Endodermal cell (in vitro differentiated cells): ENCODE measurements around the gene FHOD1. TPM values are rescaled to one million over a fixed set of nuclear protein-coding genes. Genes with fewer than 3 reads are reported as not detected.

Source experiments
- DNase-seq: peaks from one replicate; pipeline ENCODE4 v3.0.0-alpha.2; 2017
- H3K27ac ChIP-seq: 2 replicates; pipeline ENCODE4 v1.5.1; 2013; ENCODE audit warnings: mild to moderate bottlenecking, low read depth, low read length, moderate library complexity
- H3K27me3 ChIP-seq: 2 replicates; pipeline ENCODE4 v1.6.1; 2013; ENCODE audit warnings: mild to moderate bottlenecking, low read length, moderate library complexity; ENCODE audit not compliant: insufficient read depth, control insufficient read depth, poor library complexity, severe bottlenecking
- H3K36me3 ChIP-seq: 2 replicates; pipeline ENCODE4 v1.7.0; 2013; ENCODE audit warnings: mild to moderate bottlenecking, low read length, moderate library complexity; ENCODE audit not compliant: control insufficient read depth, insufficient read depth
- H3K4me1 ChIP-seq: one replicate; pipeline ENCODE4 v1.7.0; 2013; ENCODE audit warnings: low read length; ENCODE audit not compliant: control insufficient read depth, insufficient read depth
- H3K4me3 ChIP-seq: 2 replicates; pipeline ENCODE4 v1.5.1; 2013; ENCODE audit warnings: mild to moderate bottlenecking, low read length, moderate library complexity
- H3K9ac ChIP-seq: 2 replicates; pipeline ENCODE4 v1.6.1; 2013; ENCODE audit warnings: mild to moderate bottlenecking, low read length, moderate library complexity; ENCODE audit not compliant: poor library complexity, severe bottlenecking; ENCODE audit errors: extremely low read depth
- H3K9me3 ChIP-seq: 2 replicates; pipeline ENCODE4 v1.6.1; 2013; ENCODE audit warnings: mild to moderate bottlenecking, low read length, moderate library complexity; ENCODE audit not compliant: control insufficient read depth
- H3K27ac Mint-ChIP-seq: 2 replicates; pipeline ENCODE4 v1.8.0; 2020; ENCODE audit warnings: mixed read lengths
- H3K27me3 Mint-ChIP-seq: 2 replicates; pipeline ENCODE4 v1.8.0; 2021; ENCODE audit warnings: mild to moderate bottlenecking, mixed read lengths; ENCODE audit not compliant: insufficient read depth
- H3K36me3 Mint-ChIP-seq: 2 replicates; pipeline ENCODE4 v1.8.0; 2020; ENCODE audit warnings: low read depth, mixed read lengths
- H3K4me1 Mint-ChIP-seq: 2 replicates; pipeline ENCODE4 v1.8.0; 2020; ENCODE audit warnings: mixed read lengths
- H3K4me3 Mint-ChIP-seq: 2 replicates; pipeline ENCODE4 v1.8.0; 2020; ENCODE audit warnings: mild to moderate bottlenecking, moderate library complexity, mixed read lengths
- H3K9me3 Mint-ChIP-seq: 2 replicates; pipeline ENCODE4 v1.8.0; 2020; ENCODE audit warnings: mild to moderate bottlenecking, mixed read lengths
- WGBS, 2 experiments: methylation state at CpG; one replicate each; pipeline versions ENCODE4 v1.1.5 to v1.1.7; 2013; ENCODE audit warnings: missing lambda C conversion rate in 2 of 2, mixed read lengths in 1 of 2; ENCODE audit not compliant: insufficient coverage in 1 of 2, insufficient read length in 1 of 2; 5-methylcytosine and 5-hydroxymethylcytosine counted together
- total RNA-seq, 2 donors: library from RNA; stranded (reverse); fragmentation: NEBNext Ultra II Directional in 1 of 2; extraction: Animal tissue kit (Norgen Biotek cat#: 25700) in 1 of 2; gene quantifications; 2 replicates in 1 of 2; 3 replicates in 1 of 2; pipeline ENCODE4 v1.2.1, GENCODE V29; 2021
- TF ChIP-seq, protein P1 (sequence below): fragments of 200-600 bp; sonication (generic); conservative IDR thresholded peaks from 2 replicates; pipeline ENCODE4 v1.5.0; 2021; ENCODE audit warnings: antibody characterized with exemption, mild to moderate bottlenecking

Gene FHOD1
- total RNA-seq, 2 donors from 2014 or later = 51.7 to 71.9 TPM

DNA sequence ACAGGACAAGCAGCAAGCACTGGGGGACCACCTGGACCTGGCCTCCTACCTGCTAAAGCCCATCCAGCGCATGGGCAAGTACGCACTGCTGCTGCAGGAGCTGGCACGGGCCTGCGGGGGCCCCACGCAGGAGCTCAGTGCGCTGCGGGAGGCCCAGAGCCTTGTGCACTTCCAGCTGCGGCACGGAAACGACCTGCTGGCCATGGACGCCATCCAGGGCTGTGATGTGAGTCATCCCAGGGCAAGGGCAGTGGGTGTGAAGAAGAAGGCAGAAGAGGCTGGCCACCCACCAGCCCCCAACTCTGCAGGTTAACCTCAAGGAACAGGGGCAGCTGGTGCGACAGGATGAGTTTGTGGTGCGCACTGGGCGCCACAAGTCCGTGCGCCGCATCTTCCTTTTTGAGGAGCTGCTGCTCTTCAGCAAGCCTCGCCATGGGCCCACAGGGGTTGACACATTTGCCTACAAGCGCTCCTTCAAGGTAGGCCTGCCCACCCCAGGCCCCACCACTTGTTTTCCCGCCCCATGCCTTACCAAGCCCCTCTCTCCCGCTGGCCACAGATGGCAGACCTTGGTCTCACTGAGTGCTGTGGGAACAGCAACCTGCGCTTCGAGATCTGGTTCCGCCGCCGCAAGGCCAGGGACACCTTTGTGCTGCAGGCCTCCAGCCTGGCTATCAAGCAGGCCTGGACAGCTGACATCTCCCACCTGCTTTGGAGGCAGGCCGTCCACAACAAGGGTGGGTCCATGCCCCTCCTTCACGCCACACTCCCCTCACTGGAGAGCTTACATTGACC is 39.4 kb upstream of the FHOD1 start:
- WGBS, 2 experiments = 95% methylated on average over 26 to 28 of the region's 28 CpGs
- Mint-ChIP-seq H3K9me3 (no peaks in the 10 kb centered on the region), H3K27me3 (no peaks in the 10 kb centered on the region), H3K27ac (no peak overlapping the region), H3K4me1 (peaks cover 2% of the 10 kb centered on the region), H3K36me3 (no peaks in the 10 kb centered on the region), H3K4me3 (no peak overlapping the region)
- no peak overlapping the region for H3K9ac ChIP-seq
- H3K27me3 ChIP-seq = no peaks in the 10 kb centered on the region
- H3K27ac ChIP-seq = no peak overlapping the region
- no peak overlapping the region for H3K4me3 ChIP-seq
- no peak for DNase-seq
- no peaks in the 10 kb centered on the region for H3K36me3 ChIP-seq
- TF ChIP-seq, protein P1, sequence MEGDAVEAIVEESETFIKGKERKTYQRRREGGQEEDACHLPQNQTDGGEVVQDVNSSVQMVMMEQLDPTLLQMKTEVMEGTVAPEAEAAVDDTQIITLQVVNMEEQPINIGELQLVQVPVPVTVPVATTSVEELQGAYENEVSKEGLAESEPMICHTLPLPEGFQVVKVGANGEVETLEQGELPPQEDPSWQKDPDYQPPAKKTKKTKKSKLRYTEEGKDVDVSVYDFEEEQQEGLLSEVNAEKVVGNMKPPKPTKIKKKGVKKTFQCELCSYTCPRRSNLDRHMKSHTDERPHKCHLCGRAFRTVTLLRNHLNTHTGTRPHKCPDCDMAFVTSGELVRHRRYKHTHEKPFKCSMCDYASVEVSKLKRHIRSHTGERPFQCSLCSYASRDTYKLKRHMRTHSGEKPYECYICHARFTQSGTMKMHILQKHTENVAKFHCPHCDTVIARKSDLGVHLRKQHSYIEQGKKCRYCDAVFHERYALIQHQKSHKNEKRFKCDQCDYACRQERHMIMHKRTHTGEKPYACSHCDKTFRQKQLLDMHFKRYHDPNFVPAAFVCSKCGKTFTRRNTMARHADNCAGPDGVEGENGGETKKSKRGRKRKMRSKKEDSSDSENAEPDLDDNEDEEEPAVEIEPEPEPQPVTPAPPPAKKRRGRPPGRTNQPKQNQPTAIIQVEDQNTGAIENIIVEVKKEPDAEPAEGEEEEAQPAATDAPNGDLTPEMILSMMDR = no peak
- no peaks in the 10 kb centered on the region for H3K9me3 ChIP-seq
- no peaks in the 10 kb centered on the region for H3K4me1 ChIP-seq

DNA sequence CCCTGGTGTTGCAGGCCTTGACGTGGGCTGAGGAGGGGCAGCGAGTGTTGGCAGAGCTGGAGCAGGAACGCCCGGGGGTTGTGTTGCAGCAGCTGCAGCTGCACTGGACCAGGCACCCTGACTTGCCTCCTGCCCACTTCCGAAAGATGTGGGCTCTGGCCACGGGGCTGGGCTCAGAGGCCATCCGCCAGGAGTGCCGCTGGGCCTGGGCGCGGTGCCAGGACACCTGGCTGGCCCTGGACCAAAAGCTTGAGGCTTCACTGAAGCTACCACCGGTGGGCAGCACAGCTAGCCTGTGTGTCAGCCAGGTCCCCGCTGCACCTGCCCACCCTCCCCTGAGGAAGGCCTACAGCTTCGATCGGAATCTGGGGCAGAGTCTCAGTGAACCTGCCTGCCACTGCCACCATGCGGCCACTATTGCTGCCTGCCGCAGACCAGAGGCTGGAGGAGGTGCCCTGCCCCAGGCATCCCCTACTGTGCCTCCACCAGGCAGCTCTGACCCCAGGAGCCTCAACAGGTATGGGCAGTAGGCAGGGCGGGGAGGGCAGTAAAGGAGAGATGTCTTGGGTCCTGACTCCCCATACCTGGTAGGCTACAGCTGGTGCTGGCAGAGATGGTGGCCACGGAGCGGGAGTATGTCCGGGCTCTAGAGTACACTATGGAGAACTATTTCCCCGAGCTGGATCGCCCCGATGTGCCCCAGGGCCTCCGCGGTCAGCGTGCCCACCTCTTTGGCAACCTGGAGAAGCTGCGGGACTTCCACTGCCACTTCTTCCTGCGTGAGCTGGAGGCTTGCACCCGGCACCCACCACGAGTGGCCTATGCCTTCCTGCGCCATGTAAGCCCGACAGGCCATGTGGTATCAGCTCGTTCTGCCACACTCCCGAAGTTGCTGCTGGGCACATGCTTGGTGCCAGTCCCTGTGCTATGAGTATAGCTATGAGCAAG is 37.7 kb upstream of the FHOD1 start:
- 78% methylated on average over 23 to 34 of the region's 34 CpGs for WGBS, 2 experiments
- no peaks in the 10 kb centered on the region for H3K36me3 ChIP-seq
- H3K27me3 ChIP-seq = no peaks in the 10 kb centered on the region
- no peaks in the 10 kb centered on the region for H3K27me3 Mint-ChIP-seq
- H3K9me3 ChIP-seq = no peaks in the 10 kb centered on the region
- H3K27ac ChIP-seq = no peak overlapping the region
- H3K36me3 Mint-ChIP-seq = no peaks in the 10 kb centered on the region
- DNase-seq = peak; percentile 94
- no peak overlapping the region for H3K9ac ChIP-seq
- TF ChIP-seq, protein P1 = peak; percentile 82
- no peak overlapping the region for H3K4me3 ChIP-seq
- no peak overlapping the region for H3K4me3 Mint-ChIP-seq
- no peaks in the 10 kb centered on the region for H3K4me1 ChIP-seq
- peaks cover 2% of the 10 kb centered on the region for H3K4me1 Mint-ChIP-seq
- H3K27ac Mint-ChIP-seq = no peak overlapping the region
- H3K9me3 Mint-ChIP-seq = no peaks in the 10 kb centered on the region

DNA sequence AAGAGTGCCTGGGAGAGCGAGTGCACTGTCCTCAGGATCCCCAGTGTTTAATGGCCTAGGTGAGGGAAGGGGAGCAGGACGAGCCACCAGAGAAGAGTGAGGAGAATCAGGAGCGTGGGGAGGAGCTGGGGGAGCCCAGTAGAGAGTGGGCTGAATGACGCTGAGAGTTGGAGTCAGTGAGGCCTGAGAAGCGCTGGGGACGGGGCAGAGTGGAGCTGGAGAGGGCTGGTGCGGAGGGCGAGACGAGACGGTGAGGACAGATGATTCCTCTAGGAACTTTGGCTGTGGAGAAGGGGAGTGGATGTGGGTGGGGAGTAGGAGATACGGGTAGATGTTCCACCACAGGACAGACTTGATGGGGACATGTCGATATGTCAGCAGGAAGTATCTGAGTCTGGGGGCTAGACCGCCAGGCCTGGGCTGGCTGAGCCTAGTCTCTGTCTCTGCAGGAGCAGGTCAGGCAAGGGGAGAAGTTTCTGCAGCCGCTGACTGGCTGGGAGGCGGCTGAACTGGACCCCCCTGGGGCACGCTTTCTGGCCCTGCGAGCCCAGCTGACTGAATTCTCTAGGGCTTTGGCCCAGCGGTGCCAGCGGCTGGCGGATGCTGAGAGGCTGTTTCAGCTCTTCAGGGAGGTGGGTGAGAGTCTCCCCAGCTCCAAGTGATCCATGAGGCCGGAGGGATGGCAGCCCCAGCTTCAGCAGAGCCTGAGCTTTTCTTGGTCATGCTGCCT is 36.7 kb upstream of the FHOD1 start:
- H3K4me3 Mint-ChIP-seq = no peak overlapping the region
- peaks cover 2% of the 10 kb centered on the region for H3K4me1 Mint-ChIP-seq
- Histone ChIP-seq H3K9me3 (no peaks in the 10 kb centered on the region), H3K4me1 (no peaks in the 10 kb centered on the region), H3K4me3 (no peak overlapping the region), H3K27me3 (no peaks in the 10 kb centered on the region), H3K27ac (no peak overlapping the region), H3K36me3 (no peaks in the 10 kb centered on the region), H3K9ac (no peak overlapping the region)
- no peaks in the 10 kb centered on the region for H3K36me3 Mint-ChIP-seq
- no peak for DNase-seq
- no peaks in the 10 kb centered on the region for H3K27me3 Mint-ChIP-seq
- WGBS, 2 experiments = 92 to 97% methylated on average over 20 to 21 of the region's 21 CpGs
- no peaks in the 10 kb centered on the region for H3K9me3 Mint-ChIP-seq
- no peak overlapping the region for H3K27ac Mint-ChIP-seq
- TF ChIP-seq, protein P1 = no peak
